ENCODE results near the gene MT1M. TPM values are rescaled to one million over a fixed set of nuclear protein-coding genes. Genes with fewer than 3 reads are reported as not detected.
"Not testable (repeated sequence)": the region's sequence is repeated elsewhere in the genome, so short reads cannot be mapped to it uniquely, and the experiment has no call there.

Gene MT1M
- total and polyA plus RNA-seq, 4 experiments from 2014 or later, result not detected

DNA sequence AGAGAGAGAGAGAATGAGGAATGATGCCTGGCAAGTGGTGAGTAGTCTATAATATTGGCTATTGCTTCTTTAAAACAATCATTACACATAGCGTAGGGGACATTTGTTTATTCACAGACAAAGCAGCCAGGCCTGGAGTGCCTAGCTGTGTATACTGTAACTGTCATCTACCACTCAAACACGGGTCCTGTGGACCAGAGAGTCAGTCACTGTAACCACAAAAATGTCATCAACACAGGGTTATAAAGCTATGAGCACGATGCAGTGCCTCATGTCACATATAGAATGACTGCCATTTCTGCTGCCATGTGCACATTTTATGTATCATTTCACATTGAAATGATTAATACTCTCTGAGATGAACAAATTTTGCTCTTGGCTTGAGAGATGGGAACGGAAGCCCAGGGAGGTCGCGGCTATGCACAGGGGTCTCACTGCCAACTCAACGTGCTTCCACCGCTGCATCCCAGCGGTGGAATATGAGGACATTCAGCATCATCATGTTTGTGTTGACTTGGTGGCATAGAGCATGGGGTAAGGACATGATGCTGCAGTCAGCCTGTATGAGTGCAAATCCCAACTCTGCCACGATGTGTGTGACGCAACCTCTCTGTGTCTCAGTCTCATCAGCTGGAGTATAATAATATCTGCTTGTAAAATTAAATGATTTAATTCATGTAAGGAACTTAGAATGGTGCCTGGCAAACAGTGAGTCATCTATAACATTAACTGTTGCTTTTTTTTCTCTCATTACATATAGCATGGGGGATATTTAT, 40.5 kb downstream of the MT1M start:
- ChIA-PET POLR2A (ENCODE audit: partially characterized antibody) (interaction anchor here (1.5 kb wide), 1 partner anchor 9 kb away, joined by 6 read pairs; the partner anchor contains the start of gene MT1X), CTCF (ENCODE audit: partially characterized antibody) (interaction anchor here (0.8 to 2.2 kb wide), 3 partner anchors 9 to 72 kb away, joined by 4 to 9 read pairs (median 5); partner anchors contain the start of gene MT1X)
- no peak overlapping the region for H3K4me3 ChIP-seq (ENCODE audit: low read length in 2 of 2)
- no peaks in the 10 kb centered on the region for H3K9me3 Mint-ChIP-seq
- peaks cover 12 to 27% (median 22%) of the 10 kb centered on the region in 4 donors for H3K4me1 Mint-ChIP-seq
- no peak overlapping the region for H3K4me3 Mint-ChIP-seq
- intact Hi-C loops (cut with micrococcal nuclease), result no loop called here
- peaks cover 0 to 4% of the 10 kb centered on the region in 2 donors for H3K36me3 Mint-ChIP-seq
- peaks cover 22% of the 10 kb centered on the region for H3K27me3 ChIP-seq (ENCODE audit: insufficient read depth, low read length)
- H3K4me1 ChIP-seq (ENCODE audit: insufficient read depth, low read length), result peaks cover 17% of the 10 kb centered on the region
- no peak overlapping the region for H3K27ac Mint-ChIP-seq
- no peaks in the 10 kb centered on the region for H3K9me3 ChIP-seq (ENCODE audit: control insufficient read depth in 1 of 2, low read length in 2 of 2)
- no peak for DNase-seq
- peaks cover 27 to 46% of the 10 kb centered on the region in 2 donors for H3K27me3 Mint-ChIP-seq
- no peaks in the 10 kb centered on the region for H3K36me3 ChIP-seq (ENCODE audit: insufficient read depth, low read length)
- no peak overlapping the region for H3K27ac ChIP-seq (ENCODE audit: low read depth, low read length)

DNA sequence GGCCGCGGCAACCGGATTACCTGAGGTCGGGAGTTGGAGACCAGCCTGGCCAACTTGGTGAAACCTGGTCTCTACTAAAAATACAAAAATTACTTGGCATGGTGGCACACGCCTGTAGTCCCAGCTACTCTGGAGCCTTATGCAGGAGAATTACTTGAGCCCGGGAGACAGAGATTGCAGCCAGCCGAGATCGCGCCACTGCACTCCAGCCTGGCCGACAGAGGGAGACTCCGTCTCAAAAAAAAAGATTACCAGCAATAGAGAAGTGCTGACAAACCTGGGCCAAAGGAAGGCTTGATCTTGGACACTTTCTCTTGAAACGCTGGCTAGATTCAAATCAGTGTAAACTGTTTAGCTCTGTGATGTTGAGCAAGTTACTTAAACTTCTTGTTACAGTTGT, 41.5 kb downstream of the MT1M start:
- Mint-ChIP-seq H3K27ac (no peak overlapping the region), H3K27me3 (peaks cover 21 to 38% of the 10 kb centered on the region in 2 donors), H3K4me3 (peak overlapping the region in 3 of 8 donors; percentile 7 to 27 (median 21)), H3K9me3 (no peaks in the 10 kb centered on the region), H3K36me3 (no peaks in the 10 kb centered on the region), H3K4me1 (peaks cover 10 to 18% (median 15%) of the 10 kb centered on the region in 4 donors)
- ChIA-PET CTCF (ENCODE audit: partially characterized antibody) (interaction anchor here (0.8 to 2.2 kb wide), 3 partner anchors 9 to 73 kb away, joined by 4 to 9 read pairs (median 5); partner anchors contain the start of gene MT1X), POLR2A (ENCODE audit: partially characterized antibody) (interaction anchor here (0.7 to 1.5 kb wide), 2 partner anchors 8 to 53 kb away, joined by 3 to 6 read pairs; partner anchors contain the start of gene MT1X)
- H3K9me3 ChIP-seq (ENCODE audit: control insufficient read depth in 1 of 2, low read length in 2 of 2), result no peaks in the 10 kb centered on the region
- H3K27me3 ChIP-seq (ENCODE audit: insufficient read depth, low read length), result peaks cover 13% of the 10 kb centered on the region
- no peaks in the 10 kb centered on the region for H3K36me3 ChIP-seq (ENCODE audit: insufficient read depth, low read length)
- H3K27ac ChIP-seq (ENCODE audit: low read depth, low read length), result no peak overlapping the region
- intact Hi-C loops (cut with micrococcal nuclease), result loop anchor here (1.0 kb wide), 1 partner anchor 28 kb away; no protein-coding TSS in a partner anchor
- H3K4me1 ChIP-seq (ENCODE audit: insufficient read depth, low read length), result peaks cover 14% of the 10 kb centered on the region
- no peak overlapping the region for H3K4me3 ChIP-seq (ENCODE audit: low read length in 2 of 2)
- peak in 2 of 5 donors; percentile 15 to 47 for DNase-seq

DNA sequence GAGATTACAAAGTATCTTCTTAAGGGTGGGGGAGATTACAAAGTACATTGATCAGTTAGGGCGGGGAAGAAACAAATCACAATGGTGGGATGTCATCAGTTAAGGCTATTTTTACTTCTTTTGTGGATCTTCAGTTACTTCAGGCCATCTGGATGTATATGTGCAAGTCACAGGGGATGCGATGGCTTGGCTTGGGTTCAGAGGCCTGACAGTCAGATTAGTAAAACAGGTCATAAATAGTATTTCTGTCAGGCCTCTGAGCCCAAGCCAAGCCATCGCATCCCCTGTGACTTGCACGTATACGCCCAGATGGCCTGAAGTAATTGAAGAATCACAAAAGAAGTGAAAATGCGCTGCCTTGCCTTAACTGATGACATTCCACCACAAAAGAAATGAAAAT, 42.1 kb downstream of the MT1M start:
- H3K4me1 Mint-ChIP-seq, result peaks cover 9 to 14% (median 12%) of the 10 kb centered on the region in 4 donors
- ChIA-PET CTCF (ENCODE audit: partially characterized antibody) (interaction anchor here (1.7 to 2.2 kb wide), 2 partner anchors 27 to 73 kb away, joined by 5 to 9 read pairs; no protein-coding TSS in a partner anchor), POLR2A (ENCODE audit: partially characterized antibody) (interaction anchor here (0.7 to 1.5 kb wide), 2 partner anchors 8 to 54 kb away, joined by 3 to 6 read pairs; partner anchors contain the start of gene MT1X)
- H3K27me3 ChIP-seq (ENCODE audit: insufficient read depth, low read length); H3K27ac Mint-ChIP-seq; DNase-seq; H3K36me3 ChIP-seq (ENCODE audit: insufficient read depth, low read length); H3K9me3 Mint-ChIP-seq; H3K9me3 ChIP-seq (ENCODE audit: control insufficient read depth in 1 of 2, low read length in 2 of 2); H3K27ac ChIP-seq (ENCODE audit: low read depth, low read length); H3K36me3 Mint-ChIP-seq; H3K4me3 ChIP-seq (ENCODE audit: low read length in 2 of 2): not testable (repeated sequence)
- H3K4me3 Mint-ChIP-seq, result peak overlapping the region in 1 of 8 donors; percentile 21
- intact Hi-C loops (cut with micrococcal nuclease), result loop anchor here (1.0 kb wide), 1 partner anchor 28 kb away; no protein-coding TSS in a partner anchor
- peaks cover 14 to 33% of the 10 kb centered on the region in 2 donors for H3K27me3 Mint-ChIP-seq
- H3K4me1 ChIP-seq (ENCODE audit: insufficient read depth, low read length), result peaks cover 13% of the 10 kb centered on the region

DNA sequence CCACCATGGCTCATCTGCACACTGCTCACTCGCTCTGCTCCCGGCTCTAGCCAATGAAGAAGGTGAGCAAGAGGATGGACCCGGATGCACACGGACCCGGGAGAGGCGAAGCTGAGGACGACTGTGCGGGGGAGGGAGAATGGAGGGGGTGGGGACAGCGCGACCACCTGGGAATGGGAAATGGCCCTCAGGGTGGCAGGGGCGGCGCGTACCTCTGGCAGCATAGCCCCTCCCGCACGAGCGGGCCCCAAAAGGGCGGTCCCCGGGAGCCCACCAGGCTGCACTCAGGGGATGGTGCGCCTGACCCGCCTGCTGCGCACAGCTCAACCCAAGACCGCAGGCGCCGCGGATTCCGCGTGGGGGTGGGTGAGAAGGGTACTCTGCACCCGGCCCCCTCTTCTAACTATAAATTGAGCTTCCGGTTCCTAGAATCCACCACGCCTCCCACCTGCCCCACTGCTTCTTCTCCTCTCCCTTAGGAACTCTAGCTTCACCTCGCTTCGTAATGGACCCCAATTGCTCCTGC, 43.3 kb downstream of the MT1M start:
- CTCF ChIA-PET (ENCODE audit: partially characterized antibody), result interaction anchor here (0.7 to 1.7 kb wide), 5 partner anchors 13 to 99 kb away, joined by 3 to 8 read pairs (median 4); no protein-coding TSS in a partner anchor
- H3K4me1 Mint-ChIP-seq, result peaks cover 7 to 13% (median 8%) of the 10 kb centered on the region in 4 donors
- peak overlapping the region in 5 of 7 donors; percentile 30 to 84 (median 39) for H3K27ac Mint-ChIP-seq
- Histone ChIP-seq H3K27ac (ENCODE audit: low read depth, low read length) (no peak overlapping the region), H3K4me1 (ENCODE audit: insufficient read depth, low read length) (peaks cover 9% of the 10 kb centered on the region), H3K27me3 (ENCODE audit: insufficient read depth, low read length) (no peaks in the 10 kb centered on the region), H3K9me3 (ENCODE audit: control insufficient read depth in 1 of 2, low read length in 2 of 2) (no peaks in the 10 kb centered on the region), H3K4me3 (ENCODE audit: low read length in 2 of 2) (no peak overlapping the region), H3K36me3 (ENCODE audit: insufficient read depth, low read length) (no peaks in the 10 kb centered on the region)
- peaks cover 7 to 27% of the 10 kb centered on the region in 2 donors for H3K27me3 Mint-ChIP-seq
- POLR2A ChIA-PET (ENCODE audit: partially characterized antibody), result interaction anchor here (0.6 to 1.3 kb wide), 5 partner anchors 11 to 241 kb away, joined by 3 to 4 read pairs (median 3); partner anchors contain the start of gene MT2A
- intact Hi-C loops (cut with micrococcal nuclease), result no loop called here
- peak in 4 of 5 donors; percentile 25 to 68 (median 40) for DNase-seq
- no peaks in the 10 kb centered on the region for H3K36me3 Mint-ChIP-seq
- no peaks in the 10 kb centered on the region for H3K9me3 Mint-ChIP-seq
- peak overlapping the region; percentile 73 to 83 (median 78) for H3K4me3 Mint-ChIP-seq

DNA sequence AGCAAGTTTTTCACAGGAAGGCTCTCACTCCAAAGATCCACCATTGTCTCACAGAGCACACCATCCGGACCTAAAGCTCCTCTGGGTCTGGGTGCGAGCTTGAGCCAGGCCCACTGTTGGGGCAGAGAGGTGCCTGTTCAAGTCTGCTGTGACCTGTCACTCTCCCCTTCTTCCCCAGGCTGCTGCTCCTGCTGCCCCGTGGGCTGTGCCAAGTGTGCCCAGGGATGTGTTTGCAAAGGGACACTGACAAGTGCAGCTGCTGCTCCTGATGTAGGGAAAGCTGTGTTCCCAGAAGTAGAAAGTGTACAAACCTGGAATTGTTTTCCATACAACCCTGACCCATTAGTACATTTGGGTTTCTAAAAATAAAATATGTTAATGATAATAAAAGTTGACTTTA, 45.0 kb downstream of the MT1M start:
- ChIA-PET POLR2A (ENCODE audit: partially characterized antibody) (no interaction called here), CTCF (ENCODE audit: partially characterized antibody) (interaction anchor here (0.6 to 2.4 kb wide), 5 partner anchors 24 to 100 kb away, joined by 3 to 9 read pairs (median 3); no protein-coding TSS in a partner anchor)
- Histone ChIP-seq H3K27me3 (ENCODE audit: insufficient read depth, low read length) (no peaks in the 10 kb centered on the region), H3K4me1 (ENCODE audit: insufficient read depth, low read length) (peaks cover 17% of the 10 kb centered on the region), H3K27ac (ENCODE audit: low read depth, low read length) (no peak overlapping the region), H3K36me3 (ENCODE audit: insufficient read depth, low read length) (no peaks in the 10 kb centered on the region), H3K9me3 (ENCODE audit: control insufficient read depth in 1 of 2, low read length in 2 of 2) (no peaks in the 10 kb centered on the region), H3K4me3 (ENCODE audit: low read length in 2 of 2) (no peak overlapping the region)
- Mint-ChIP-seq H3K4me3 (peak overlapping the region in 1 of 8 donors; percentile 20), H3K36me3 (peaks cover 0 to 6% of the 10 kb centered on the region in 2 donors), H3K27ac (no peak overlapping the region), H3K9me3 (no peaks in the 10 kb centered on the region), H3K27me3 (peaks cover 2 to 16% of the 10 kb centered on the region in 2 donors), H3K4me1 (peaks cover 13 to 26% (median 15%) of the 10 kb centered on the region in 4 donors)
- DNase-seq, result no peak
- intact Hi-C loops (cut with micrococcal nuclease), result no loop called here

DNA sequence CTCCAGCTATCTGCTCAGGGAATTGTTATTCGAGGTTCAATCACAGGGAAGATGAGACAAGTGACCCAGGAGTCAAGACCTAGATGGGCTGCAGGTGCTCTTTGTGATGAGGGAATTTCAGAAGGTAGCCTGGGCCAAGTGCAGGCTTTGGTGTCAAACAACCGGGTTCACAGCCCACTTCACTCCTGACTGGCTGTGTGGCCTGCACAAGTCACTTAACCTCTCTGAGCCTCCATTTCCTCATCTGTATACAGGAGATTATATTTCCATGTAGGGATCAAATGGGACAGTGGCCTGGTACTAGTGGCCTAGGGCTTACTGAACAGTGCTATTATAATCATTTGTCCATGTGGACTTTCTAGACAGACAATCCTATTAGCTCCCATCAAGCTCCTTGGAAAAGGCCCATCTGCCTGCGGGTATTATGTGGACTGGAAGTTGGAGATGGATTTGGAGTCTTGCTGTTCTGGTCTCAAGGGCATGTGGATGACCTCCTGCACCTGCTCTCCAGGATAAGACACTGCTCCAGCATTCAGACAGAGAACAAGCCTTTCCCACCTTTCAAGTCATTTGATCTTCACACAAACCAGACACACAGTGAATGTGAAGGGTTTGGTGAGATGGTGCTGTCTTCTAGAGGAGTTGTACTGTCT, 46.7 kb downstream of the MT1M start:
- H3K27ac Mint-ChIP-seq, result peak overlapping the region in 1 of 7 donors; percentile 97
- no peaks in the 10 kb centered on the region for H3K9me3 Mint-ChIP-seq
- peaks cover 18 to 40% (median 26%) of the 10 kb centered on the region in 4 donors for H3K4me1 Mint-ChIP-seq
- ChIA-PET CTCF (ENCODE audit: partially characterized antibody) (interaction anchor here (0.9 to 2.4 kb wide), 2 partner anchors 23 to 70 kb away, joined by 3 to 9 read pairs; no protein-coding TSS in a partner anchor), POLR2A (ENCODE audit: partially characterized antibody) (interaction anchor here (1.3 kb wide), 1 partner anchor 10 kb away, joined by 3 read pairs; the partner anchor contains the start of gene MT1H)
- no peak for DNase-seq
- no peak overlapping the region for H3K27ac ChIP-seq (ENCODE audit: low read depth, low read length)
- H3K36me3 ChIP-seq (ENCODE audit: insufficient read depth, low read length), result no peaks in the 10 kb centered on the region
- no peaks in the 10 kb centered on the region for H3K9me3 ChIP-seq (ENCODE audit: control insufficient read depth in 1 of 2, low read length in 2 of 2)
- no peaks in the 10 kb centered on the region for H3K27me3 ChIP-seq (ENCODE audit: insufficient read depth, low read length)
- peaks cover under 1 to 6% of the 10 kb centered on the region in 2 donors for H3K36me3 Mint-ChIP-seq
- H3K4me1 ChIP-seq (ENCODE audit: insufficient read depth, low read length), result peaks cover 32% of the 10 kb centered on the region
- no peak overlapping the region for H3K4me3 Mint-ChIP-seq
- no peak overlapping the region for H3K4me3 ChIP-seq (ENCODE audit: low read length in 2 of 2)
- intact Hi-C loops (cut with micrococcal nuclease), result no loop called here
- H3K27me3 Mint-ChIP-seq, result peaks cover 0 to 6% of the 10 kb centered on the region in 2 donors

All from CD4-positive, alpha-beta memory T cell (primary cell).